Measurements from ENCODE around the gene SYNGR3.

The SYNGR3 gene, protein sequence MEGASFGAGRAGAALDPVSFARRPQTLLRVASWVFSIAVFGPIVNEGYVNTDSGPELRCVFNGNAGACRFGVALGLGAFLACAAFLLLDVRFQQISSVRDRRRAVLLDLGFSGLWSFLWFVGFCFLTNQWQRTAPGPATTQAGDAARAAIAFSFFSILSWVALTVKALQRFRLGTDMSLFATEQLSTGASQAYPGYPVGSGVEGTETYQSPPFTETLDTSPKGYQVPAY

GRCh38 chr16:1989209-1990100 is at the start of gene SYNGR3:
TSS of gene SYNGR3 (plus strand) at chr16:1989970. CDS start at chr16:1990103, 133 bp downstream.
- TF ChIP-seq CTCF (IDR thresholded peaks at IDR 0.05): no peak

GRCh38 chr16:1940273-1941161 is 49.3 kb upstream of the SYNGR3 start:
- no peak for TF ChIP-seq CTCF (IDR thresholded peaks at IDR 0.05)

DNA sequence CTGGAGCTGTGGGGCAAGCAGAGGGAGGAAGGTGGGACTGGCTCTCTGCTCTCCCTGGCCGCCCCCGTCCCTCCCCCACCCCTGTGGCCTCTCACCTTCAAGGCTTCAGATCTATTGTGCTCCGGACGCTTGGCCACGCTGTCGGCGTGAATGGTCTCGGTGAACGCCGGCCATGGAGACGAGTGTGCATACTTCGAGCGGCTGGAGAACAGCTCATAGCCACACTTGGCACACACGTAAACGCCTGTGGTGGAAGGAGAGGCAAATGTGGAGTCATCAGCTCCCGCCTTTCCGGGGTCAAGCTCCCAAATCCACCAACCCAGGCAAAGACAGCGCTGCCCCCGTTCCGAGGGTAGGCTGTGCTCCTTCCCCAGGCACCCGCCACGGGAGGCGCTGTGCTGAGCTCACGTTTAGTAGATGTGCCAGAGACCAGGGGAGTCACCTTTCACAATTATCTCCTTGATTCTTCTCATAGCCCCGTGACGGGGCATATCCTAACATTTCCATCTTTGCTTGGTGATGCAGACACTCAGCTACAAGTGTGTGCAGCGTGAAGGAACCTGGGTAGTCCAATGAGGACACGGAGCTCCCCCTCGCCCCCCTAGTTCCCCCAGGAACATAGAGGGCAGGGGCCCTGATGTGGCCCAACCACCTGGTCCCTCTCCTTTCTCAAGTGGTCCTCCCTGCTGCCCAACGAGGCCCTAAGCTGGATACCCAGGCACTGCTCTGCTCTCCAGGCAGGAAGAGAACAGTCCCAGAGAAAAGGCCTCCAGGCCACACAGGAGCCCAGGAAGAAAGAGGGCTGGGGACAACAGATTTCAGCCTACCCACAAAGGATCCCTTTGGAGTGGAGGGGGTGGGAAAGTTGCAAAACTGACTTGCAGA is 48.4 kb upstream of the SYNGR3 start:
- no peak for TF ChIP-seq CTCF (IDR thresholded peaks at IDR 0.05)

GRCh38 chr16:1942047-1942809 is 47.5 kb upstream of the SYNGR3 start:
- TF ChIP-seq CTCF (IDR thresholded peaks at IDR 0.05): no peak

- TF ChIP-seq CTCF (IDR thresholded peaks at IDR 0.05): no peak
Observed at GRCh38 chr16:1942810-1943726, 46.7 kb upstream of the SYNGR3 start, which contains the start of gene MSRB1. TSS of gene MSRB1 (minus strand) at chr16:1943199. CDS start at chr16:1943156, 43 bp downstream.
